Measurements from ENCODE around the gene PRRT2. TPM values are rescaled to one million over a fixed set of nuclear protein-coding genes. Genes with fewer than 3 reads are reported as not detected.

PRRT2 gene
- polyA plus RNA-seq, 12 donors, result 9.3 to 42.8 (median 13.9) TPM; not detected in 1

GRCh38 chr16:29858974-29859373 is 47.0 kb downstream of the PRRT2 start:
- DNase-seq, result no peak

GRCh38 chr16:29860218-29860617 is 48.2 kb downstream of the PRRT2 start:
- no peak for DNase-seq

- peak; percentile 15 for DNase-seq
These were observed 50.4 kb downstream of the PRRT2 start for GRCh38 chr16:29862383-29862883.

GRCh38 chr16:29862884-29863668 is 51.1 kb downstream of the PRRT2 start, which contains the start of gene CDIPT:
Gene CDIPT, minus strand, starts transcription at chr16:29863226. Its CDS starts 369 bp downstream, at chr16:29862857.
- DNase-seq, result peak; percentile 96

- no peak for DNase-seq
These were observed 51.6 kb downstream of the PRRT2 start for GRCh38 chr16:29863669-29863984.

GRCh38 chr16:29864205-29864604 is 52.2 kb downstream of the PRRT2 start:
- no peak for DNase-seq

Other genes with a start within 250 kb of the PRRT2 start
- 1 to 10 TPM in 3 of 12 donors, under 1 TPM in 7, not detected in 2; 0.72 to 8.2 (median 0.88) TPM for gene SPN, start 148.9 kb upstream of the PRRT2 start, polyA plus RNA-seq (ENCODE audit: insufficient read length in 12 of 12)
- gene QPRT, start 133.0 kb upstream of the PRRT2 start, polyA plus RNA-seq (ENCODE audit: insufficient read length in 12 of 12), result 100 to 1,000 TPM in 1 of 12 donors, 10 to 100 TPM in 10, not detected in 1; 42.0 to 115 (median 54.3) TPM
- gene C16orf54, start 66.2 kb upstream of the PRRT2 start, polyA plus RNA-seq (ENCODE audit: insufficient read length in 12 of 12), result 1 to 10 TPM in 1 of 12 donors, under 1 TPM in 9, not detected in 2; 0.10 to 1.4 (median 0.25) TPM
- 1 to 10 TPM in 1 of 12 donors, under 1 TPM in 1, not detected in 10; 0.05 to 4.4 TPM for gene ZG16, start 33.9 kb upstream of the PRRT2 start, polyA plus RNA-seq (ENCODE audit: insufficient read length in 12 of 12)
- gene KIF22, start 21.4 kb upstream of the PRRT2 start, polyA plus RNA-seq (ENCODE audit: insufficient read length in 12 of 12), result 10 to 100 TPM in 11 of 12 donors, not detected in 1; 23.1 to 55.3 (median 33.6) TPM
- 100 to 1,000 TPM in 11 of 12 donors, not detected in 1; 185 to 364 (median 230) TPM for gene MAZ, start 5.7 kb upstream of the PRRT2 start, polyA plus RNA-seq (ENCODE audit: insufficient read length in 12 of 12)
- 10 to 100 TPM in 11 of 12 donors, not detected in 1; 22.9 to 47.7 (median 28.2) TPM for gene PAGR1, start 4.0 kb downstream of the PRRT2 start, polyA plus RNA-seq (ENCODE audit: insufficient read length in 12 of 12)
- gene MVP, start 8.3 kb downstream of the PRRT2 start, polyA plus RNA-seq (ENCODE audit: insufficient read length in 12 of 12), result 100 to 1,000 TPM in 1 of 12 donors, 10 to 100 TPM in 10, not detected in 1; 11.5 to 112 (median 18.7) TPM
- 10 to 100 TPM in 11 of 12 donors, not detected in 1; 32.1 to 48.9 (median 40.2) TPM for gene CDIPT, start 51.0 kb downstream of the PRRT2 start, polyA plus RNA-seq (ENCODE audit: insufficient read length in 12 of 12)
- 1 to 10 TPM in 10 of 12 donors, under 1 TPM in 1, not detected in 1; 0.99 to 9.6 (median 1.5) TPM for gene SEZ6L2, start 87.4 kb downstream of the PRRT2 start, polyA plus RNA-seq (ENCODE audit: insufficient read length in 12 of 12)
- gene ASPHD1, start 88.3 kb downstream of the PRRT2 start, polyA plus RNA-seq (ENCODE audit: insufficient read length in 12 of 12), result 10 to 100 TPM in 1 of 12 donors, under 1 TPM in 9, not detected in 2; 0.27 to 10.5 (median 0.32) TPM
- 10 to 100 TPM in 6 of 12 donors, 1 to 10 TPM in 5, not detected in 1; 7.6 to 21.0 (median 10.7) TPM for gene KCTD13, start 114.0 kb downstream of the PRRT2 start, polyA plus RNA-seq (ENCODE audit: insufficient read length in 12 of 12)
- 10 to 100 TPM in 11 of 12 donors, not detected in 1; 54.9 to 69.3 (median 60.5) TPM for gene TMEM219, start 149.9 kb downstream of the PRRT2 start, polyA plus RNA-seq (ENCODE audit: insufficient read length in 12 of 12)
- gene TAOK2, start 161.7 kb downstream of the PRRT2 start, polyA plus RNA-seq (ENCODE audit: insufficient read length in 12 of 12), result 10 to 100 TPM in 11 of 12 donors, not detected in 1; 24.9 to 47.2 (median 31.2) TPM
- gene HIRIP3, start 183.4 kb downstream of the PRRT2 start, polyA plus RNA-seq (ENCODE audit: insufficient read length in 12 of 12), result 10 to 100 TPM in 11 of 12 donors, not detected in 1; 10.2 to 15.6 (median 12.0) TPM
- gene INO80E, start 184.0 kb downstream of the PRRT2 start, polyA plus RNA-seq (ENCODE audit: insufficient read length in 12 of 12), result 10 to 100 TPM in 11 of 12 donors, not detected in 1; 24.0 to 62.2 (median 32.7) TPM
- 1 to 10 TPM in 4 of 12 donors, under 1 TPM in 6, not detected in 2; 0.30 to 1.4 (median 0.94) TPM for gene DOC2A, start 198.8 kb downstream of the PRRT2 start, polyA plus RNA-seq (ENCODE audit: insufficient read length in 12 of 12)
- gene C16orf92, start 211.0 kb downstream of the PRRT2 start, polyA plus RNA-seq (ENCODE audit: insufficient read length in 12 of 12), result not detected
- gene TLCD3B, start 219.1 kb downstream of the PRRT2 start, polyA plus RNA-seq (ENCODE audit: insufficient read length in 12 of 12), result 1 to 10 TPM in 5 of 12 donors, under 1 TPM in 6, not detected in 1; 0.42 to 7.5 (median 0.80) TPM

Measured in muscle of arm (tissue), 12 donors.